GM13976 (cell line): Measurements from ENCODE around the gene AGPAT2.

ENCODE experiments used
- DNase-seq: peaks from one replicate; pipeline ENCODE4 v3.0.0; 2012; ENCODE audit warnings: low spot score
- CTCF ChIP-seq: IDR thresholded peaks from 2 replicates; pipeline ENCODE4 v1.5.1; 2012; ENCODE audit warnings: borderline replicate concordance, mild to moderate bottlenecking; ENCODE audit not compliant: insufficient read depth; ENCODE audit errors: extremely low read depth, missing control alignments, control extremely low read depth
- in situ Hi-C: fragments of 300-500 bp; cut with MboI; formaldehyde crosslinking; loops from one replicate; pipeline ENCODE4 v1.12.0; 2022; ENCODE audit warnings: low sequenced_read_pairs, mixed read lengths, inconsistent platforms; ENCODE audit not compliant: unreplicated experiment

AGPAT2 gene

GRCh38 chr9:136631038-136632000 is 55.9 kb downstream of the AGPAT2 start:
- in situ Hi-C loops = no loop called here
- DNase-seq = peak; percentile 86
- peak; percentile 74 for TF ChIP-seq CTCF

GRCh38 chr9:136630662-136630992 is 56.6 kb downstream of the AGPAT2 start:
- DNase-seq = no peak
- in situ Hi-C loops = no loop called here
- TF ChIP-seq CTCF = no peak

- DNase-seq = peak; percentile 85
- in situ Hi-C loops = loop anchor here (5.0 kb wide), 1 partner anchor 138 kb away; no protein-coding TSS in a partner anchor
- peak; percentile 78 for TF ChIP-seq CTCF
These were observed 57.2 kb downstream of the AGPAT2 start for GRCh38 chr9:136629879-136630661.

- in situ Hi-C loops = loop anchor here (5.0 kb wide), 1 partner anchor 137 kb away; no protein-coding TSS in a partner anchor
- DNase-seq = no peak
- TF ChIP-seq CTCF = no peak
These were observed 58.0 kb downstream of the AGPAT2 start for GRCh38 chr9:136629001-136629878.

GRCh38 chr9:136628268-136628667 is 59.0 kb downstream of the AGPAT2 start:
- DNase-seq = no peak
- in situ Hi-C loops = loop anchor here (5.0 kb wide), 1 partner anchor 136 kb away; no protein-coding TSS in a partner anchor
- no peak for TF ChIP-seq CTCF

- in situ Hi-C loops = loop anchor here (5.0 kb wide), 1 partner anchor 135 kb away; no protein-coding TSS in a partner anchor
- no peak for TF ChIP-seq CTCF
- DNase-seq = no peak
These were observed 59.6 kb downstream of the AGPAT2 start for GRCh38 chr9:136627703-136628102.
